ENCODE data around the gene ZFHX3. TPM values are rescaled to one million over a fixed set of nuclear protein-coding genes. Genes with fewer than 3 reads are reported as not detected.

The ZFHX3 gene
- total RNA-seq, 4 donors from 2014 or later = 9.1 to 34.0 (median 12.0) TPM

DNA sequence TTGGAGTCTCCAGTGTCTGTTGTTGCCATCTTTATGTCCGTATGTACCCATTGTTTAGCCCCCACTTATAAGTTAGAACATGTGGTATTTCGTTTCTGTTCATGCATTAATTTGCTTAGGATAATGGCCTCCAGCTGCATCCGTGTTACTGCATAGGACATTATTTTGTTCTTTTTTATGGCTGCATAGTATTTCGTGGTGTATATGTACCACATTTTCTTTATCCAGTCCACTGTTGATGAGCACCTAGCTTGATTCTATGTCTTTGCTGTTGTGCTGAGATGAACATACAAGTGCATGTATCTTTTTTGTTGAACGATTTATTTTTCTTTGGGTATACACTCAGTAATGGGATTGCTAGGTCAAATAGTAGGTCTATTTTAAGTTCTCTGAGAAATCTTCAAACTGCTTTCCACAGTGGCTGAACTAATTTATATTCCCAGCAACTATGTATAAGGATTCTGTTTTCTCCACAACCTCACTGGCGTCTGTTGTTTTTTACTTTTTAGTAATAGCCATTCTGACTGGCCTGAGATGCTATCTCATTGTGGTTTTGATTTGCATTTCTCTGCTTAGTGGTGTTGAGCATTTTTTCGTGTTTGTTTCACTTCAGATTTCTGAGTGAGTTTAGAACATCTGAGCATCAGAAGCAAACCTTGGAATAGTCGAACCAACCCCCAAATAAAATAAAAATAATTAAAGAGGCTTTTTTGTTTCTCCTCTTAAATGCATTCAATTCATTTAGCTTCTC lies 304.7 kb downstream of the ZFHX3 start:
- Histone ChIP-seq H3K27ac (no peak overlapping the region), H3K9me3 (no peaks in the 10 kb centered on the region), H3K27me3 (no peaks in the 10 kb centered on the region), H3K4me3 (no peak overlapping the region), H3K36me3 (no peaks in the 10 kb centered on the region), H3K4me1 (no peaks in the 10 kb centered on the region)
- no peak for DNase-seq
- TF ChIP-seq POLR2A (IDR thresholded peaks at IDR 0.05) = no peak
- TF ChIP-seq, protein P1, sequence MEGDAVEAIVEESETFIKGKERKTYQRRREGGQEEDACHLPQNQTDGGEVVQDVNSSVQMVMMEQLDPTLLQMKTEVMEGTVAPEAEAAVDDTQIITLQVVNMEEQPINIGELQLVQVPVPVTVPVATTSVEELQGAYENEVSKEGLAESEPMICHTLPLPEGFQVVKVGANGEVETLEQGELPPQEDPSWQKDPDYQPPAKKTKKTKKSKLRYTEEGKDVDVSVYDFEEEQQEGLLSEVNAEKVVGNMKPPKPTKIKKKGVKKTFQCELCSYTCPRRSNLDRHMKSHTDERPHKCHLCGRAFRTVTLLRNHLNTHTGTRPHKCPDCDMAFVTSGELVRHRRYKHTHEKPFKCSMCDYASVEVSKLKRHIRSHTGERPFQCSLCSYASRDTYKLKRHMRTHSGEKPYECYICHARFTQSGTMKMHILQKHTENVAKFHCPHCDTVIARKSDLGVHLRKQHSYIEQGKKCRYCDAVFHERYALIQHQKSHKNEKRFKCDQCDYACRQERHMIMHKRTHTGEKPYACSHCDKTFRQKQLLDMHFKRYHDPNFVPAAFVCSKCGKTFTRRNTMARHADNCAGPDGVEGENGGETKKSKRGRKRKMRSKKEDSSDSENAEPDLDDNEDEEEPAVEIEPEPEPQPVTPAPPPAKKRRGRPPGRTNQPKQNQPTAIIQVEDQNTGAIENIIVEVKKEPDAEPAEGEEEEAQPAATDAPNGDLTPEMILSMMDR (IDR thresholded peaks at IDR 0.05) = no peak
- intact Hi-C loops (cut with DNase I; ENCODE audit: low total_unique reads) = no loop called here

DNA sequence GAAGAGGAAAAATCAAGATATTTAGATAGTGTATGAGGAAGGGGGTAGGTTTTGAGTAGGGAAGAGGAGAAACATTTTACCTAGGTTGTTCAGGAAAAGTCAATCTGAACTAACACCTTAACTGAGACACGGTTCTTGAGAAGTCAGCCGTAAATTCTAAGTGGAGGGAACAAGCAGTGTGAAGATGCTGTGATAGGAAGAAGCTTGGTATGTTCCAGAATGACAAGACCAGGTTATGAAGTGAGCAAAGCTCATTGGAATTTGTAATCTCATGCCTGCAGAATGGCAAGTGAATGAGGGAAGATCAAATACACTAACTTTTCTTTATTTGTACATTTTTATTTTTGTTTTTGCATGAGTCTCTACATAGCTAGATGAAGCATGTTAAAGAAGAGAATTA lies 307.6 kb downstream of the ZFHX3 start:
- intact Hi-C loops (cut with DNase I; ENCODE audit: low total_unique reads) = no loop called here
- Histone ChIP-seq H3K27ac (no peak overlapping the region), H3K27me3 (no peaks in the 10 kb centered on the region), H3K9me3 (no peaks in the 10 kb centered on the region), H3K4me3 (no peak overlapping the region), H3K4me1 (no peaks in the 10 kb centered on the region), H3K36me3 (no peaks in the 10 kb centered on the region)
- TF ChIP-seq, protein P1 (IDR thresholded peaks at IDR 0.05) = no peak
- no peak for TF ChIP-seq POLR2A (IDR thresholded peaks at IDR 0.05)
- DNase-seq = no peak

DNA sequence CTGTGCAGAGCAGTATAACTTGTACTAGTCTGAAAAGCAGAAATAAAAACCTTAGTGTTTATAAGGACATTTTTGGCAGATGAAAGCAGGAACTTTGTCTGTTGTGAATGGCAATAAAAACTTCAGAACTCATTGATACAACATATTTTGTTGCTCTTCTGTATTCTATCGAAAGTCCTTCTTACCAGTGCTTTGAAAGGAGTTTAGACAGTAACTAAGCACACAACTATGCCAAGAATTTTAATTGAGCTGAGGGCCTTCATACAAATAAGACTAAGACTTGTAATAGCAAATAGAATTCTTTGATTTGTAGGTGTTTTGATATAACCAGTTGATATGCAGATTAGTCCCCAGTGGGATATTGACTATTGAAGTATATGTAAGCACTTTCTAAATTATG lies 308.4 kb downstream of the ZFHX3 start:
- intact Hi-C loops (cut with DNase I; ENCODE audit: low total_unique reads) = no loop called here
- Histone ChIP-seq H3K27me3 (no peaks in the 10 kb centered on the region), H3K4me3 (no peak overlapping the region), H3K36me3 (no peaks in the 10 kb centered on the region), H3K4me1 (no peaks in the 10 kb centered on the region), H3K27ac (no peak overlapping the region), H3K9me3 (no peaks in the 10 kb centered on the region)
- TF ChIP-seq, protein P1 (IDR thresholded peaks at IDR 0.05) = no peak
- TF ChIP-seq POLR2A (IDR thresholded peaks at IDR 0.05) = no peak
- DNase-seq = no peak

DNA sequence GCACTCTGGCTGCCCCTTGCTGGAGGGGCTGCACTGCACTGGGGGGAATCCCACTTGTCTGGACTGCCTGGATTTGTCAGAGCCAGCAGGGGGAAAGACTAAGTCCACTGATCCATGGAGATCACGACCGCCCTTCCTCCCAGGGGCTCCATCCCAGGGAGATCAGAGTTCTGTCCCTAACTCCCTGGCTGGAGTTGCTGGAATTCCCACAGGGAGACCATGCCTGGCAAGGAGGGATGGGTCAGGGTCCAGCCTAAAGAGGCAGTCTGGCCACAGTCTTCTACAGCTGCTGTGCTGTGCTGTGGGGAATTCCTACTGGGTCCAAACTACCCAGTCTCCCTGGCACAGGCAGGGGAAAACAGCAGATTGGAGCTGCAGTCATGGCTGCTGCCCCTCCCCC lies 311.9 kb downstream of the ZFHX3 start:
- no peaks in the 10 kb centered on the region for H3K36me3 ChIP-seq
- no peaks in the 10 kb centered on the region for H3K27me3 ChIP-seq
- H3K9me3 ChIP-seq = no peaks in the 10 kb centered on the region
- intact Hi-C loops (cut with DNase I; ENCODE audit: low total_unique reads) = no loop called here
- no peak for DNase-seq
- no peak overlapping the region for H3K4me3 ChIP-seq
- H3K27ac ChIP-seq = no peak overlapping the region
- TF ChIP-seq, protein P1 (IDR thresholded peaks at IDR 0.05) = no peak
- no peak for TF ChIP-seq POLR2A (IDR thresholded peaks at IDR 0.05)
- no peaks in the 10 kb centered on the region for H3K4me1 ChIP-seq

Small RNA genes lying within 50 kb of the gene (small RNA-seq; reads per million reads assigned to genes)
- gene AC002044.1 = not detected
- gene RNU7-71P = not detected

Data from uterus (tissue), 4 donors.